SK-N-SH (cell line): ENCODE results near the gene NKAIN4. TPM values are rescaled to one million over a fixed set of nuclear protein-coding genes. Genes with fewer than 3 reads are reported as not detected.

Source experiments
- CTCF ChIA-PET: fragments of 300-600, 350-600 bp; formaldehyde crosslinking; extraction: SDS; loops from one replicate; lab custom pipeline; 2021; lab: Yijun Ruan, JAX
- POLR2A ChIA-PET: fragments of 350-600 bp; sonication (Branson Sonifier 250); formaldehyde crosslinking; extraction: SDS; loops from one replicate; lab custom pipeline; 2020; ENCODE audit warnings: antibody characterized with exemption, inconsistent platforms; lab: Yijun Ruan, JAX
- DNase-seq: peaks from one replicate; pipeline ENCODE4 v3.0.0; 2012
- H2AFZ ChIP-seq: fragments of 200-600 bp; sonication (generic); 2 replicates; pipeline ENCODE4 v1.8.1; 2016; ENCODE audit warnings: antibody characterized with exemption, mild to moderate bottlenecking, low read depth
- H3F3A ChIP-seq: fragments of 200-600 bp; sonication (generic); replicated peaks from 2 replicates; pipeline ENCODE3; 2016; ENCODE audit warnings: antibody characterized with exemption, mild to moderate bottlenecking; ENCODE audit not compliant: insufficient read depth
- H3K27ac ChIP-seq, 2 experiments: fragments of 200-500 bp in 1 of 2; fragments of 200-600 bp in 1 of 2; sonication (Bioruptor generic) in 1 of 2; sonication (generic), shearing (Covaris generic) in 1 of 2; 2 replicates each; pipeline versions ENCODE4 v1.5.1 to v1.6.1; 2014 to 2016; ENCODE audit warnings: low read depth in 2 of 2, inconsistent platforms in 1 of 2, low read length in 1 of 2, mild to moderate bottlenecking in 1 of 2, mixed read lengths in 1 of 2
- H3K27me3 ChIP-seq: fragments of 200-600 bp; sonication (generic), shearing (Covaris generic); 2 replicates; pipeline ENCODE4 v1.6.1; 2016; ENCODE audit warnings: mixed run types; ENCODE audit not compliant: insufficient read depth
- H3K36me3 ChIP-seq, 2 experiments: fragments of 200-500 bp in 1 of 2; fragments of 200-600 bp in 1 of 2; sonication (Bioruptor generic) in 1 of 2; sonication (generic) in 1 of 2; replicated peaks in 1 of 2; 2 replicates each; pipeline versions ENCODE3 to v1.5.1; 2014 to 2016; ENCODE audit warnings: low read length in 1 of 2, mild to moderate bottlenecking in 1 of 2; ENCODE audit not compliant: insufficient read depth in 2 of 2, control insufficient read depth in 1 of 2
- H3K4me1 ChIP-seq, 2 experiments: fragments of 200-500 bp in 1 of 2; fragments of 200-600 bp in 1 of 2; sonication (Bioruptor generic) in 1 of 2; sonication (generic), shearing (Covaris generic) in 1 of 2; 2 replicates each; pipeline versions ENCODE4 v1.5.1 to v1.6.1; 2014 to 2016; ENCODE audit warnings: low read depth in 1 of 2, low read length in 1 of 2, mixed run types in 1 of 2; ENCODE audit not compliant: insufficient read depth in 2 of 2, control insufficient read depth in 1 of 2
- H3K4me2 ChIP-seq: fragments of 200-600 bp; sonication (generic), shearing (Covaris generic); 2 replicates; pipeline ENCODE4 v1.6.1; 2017; ENCODE audit warnings: mixed run types
- H3K4me3 ChIP-seq, 2 experiments: fragments of 200-500 bp in 1 of 2; fragments of 200-600 bp in 1 of 2; sonication (Bioruptor generic) in 1 of 2; sonication (generic), shearing (Covaris generic) in 1 of 2; 2 replicates each; pipeline versions ENCODE4 v1.5.1 to v1.8.1; 2014 to 2016; ENCODE audit warnings: low read depth in 2 of 2, inconsistent platforms in 1 of 2, low read length in 1 of 2, mild to moderate bottlenecking in 1 of 2, mixed read lengths in 1 of 2, moderate library complexity in 1 of 2
- H3K79me2 ChIP-seq: fragments of 200-600 bp; sonication (generic); 2 replicates; pipeline ENCODE4 v1.8.1; 2017; ENCODE audit warnings: mild to moderate bottlenecking; ENCODE audit not compliant: insufficient read depth
- H3K9ac ChIP-seq: fragments of 200-600 bp; sonication (generic); 2 replicates; pipeline ENCODE4 v1.6.1; 2017; ENCODE audit warnings: mixed run types
- H3K9me2 ChIP-seq: fragments of 200-600 bp; sonication (generic); 2 replicates; pipeline ENCODE4 v1.6.1; 2017; ENCODE audit warnings: mixed run types
- H3K9me3 ChIP-seq: fragments of 200-600 bp; sonication (generic); 2 replicates; pipeline ENCODE4 v1.6.1; 2017; ENCODE audit warnings: mixed run types, mild to moderate bottlenecking, moderate library complexity
- H4K20me1 ChIP-seq: fragments of 200-600 bp; sonication (generic); 2 replicates; pipeline ENCODE4 v1.6.1; 2017; ENCODE audit warnings: mild to moderate bottlenecking, mixed run types; ENCODE audit not compliant: insufficient read depth
- CHD2 ChIP-seq: fragments of 150-350 bp; IDR thresholded peaks from 2 replicates; pipeline ENCODE4 v1.6.1; 2018; ENCODE audit warnings: low read length; ENCODE audit not compliant: partially characterized antibody
- CTCF ChIP-seq: fragments of 200-600 bp; sonication (generic); IDR thresholded peaks from 2 replicates; pipeline ENCODE4 v1.6.1; 2017; ENCODE audit warnings: antibody characterized with exemption, mild to moderate bottlenecking, moderate library complexity
- EP300 ChIP-seq, 2 experiments: IDR thresholded peaks; 2 replicates each; pipeline versions ENCODE4 v1.4.0 to v1.6.1; 2012; ENCODE audit warnings: borderline replicate concordance in 1 of 2, low read depth in 1 of 2, low read length in 1 of 2
- FOXM1 ChIP-seq: IDR thresholded peaks from 2 replicates; pipeline ENCODE4 v1.4.0; 2012; ENCODE audit warnings: low read depth, mild to moderate bottlenecking
- MAX ChIP-seq: IDR thresholded peaks from 2 replicates; pipeline ENCODE4 v1.4.0; 2012; ENCODE audit warnings: low read depth
- MXI1 ChIP-seq: IDR thresholded peaks from 2 replicates; pipeline ENCODE4 v1.6.1; 2012; ENCODE audit warnings: mild to moderate bottlenecking, low read depth, low read length, improper control_type of control experiment
- RAD21 ChIP-seq: IDR thresholded peaks from 2 replicates; pipeline ENCODE4 v1.6.1; 2012; ENCODE audit warnings: mild to moderate bottlenecking, low read length
- REST ChIP-seq: IDR thresholded peaks from 2 replicates; pipeline ENCODE4 v1.6.1; 2012; ENCODE audit warnings: mild to moderate bottlenecking, low read depth, low read length, moderate library complexity
- RFX5 ChIP-seq: IDR thresholded peaks from 2 replicates; pipeline ENCODE4 v1.6.1; 2012; ENCODE audit warnings: mild to moderate bottlenecking, improper control_type of control experiment, low read length
- SIN3A ChIP-seq: IDR thresholded peaks from 2 replicates; pipeline ENCODE4 v1.6.1; 2012; ENCODE audit warnings: low read depth, mild to moderate bottlenecking, low read length, moderate library complexity, borderline replicate concordance
- SMC3 ChIP-seq: IDR thresholded peaks from 2 replicates; pipeline ENCODE4 v1.6.1; 2012; ENCODE audit warnings: low read depth, low read length, improper control_type of control experiment
- TAF1 ChIP-seq: IDR thresholded peaks from 2 replicates; pipeline ENCODE4 v1.6.1; 2012; ENCODE audit warnings: low read depth, mild to moderate bottlenecking, low read length, moderate library complexity, borderline replicate concordance
- TEAD4 ChIP-seq: IDR thresholded peaks from 2 replicates; pipeline ENCODE4 v1.4.0; 2012; ENCODE audit warnings: mild to moderate bottlenecking, borderline replicate concordance; ENCODE audit not compliant: insufficient read depth
- YY1 ChIP-seq: IDR thresholded peaks from 2 replicates; pipeline ENCODE4 v1.4.0; 2012; ENCODE audit warnings: low read depth, mild to moderate bottlenecking
- ZBTB33 ChIP-seq: IDR thresholded peaks from 2 replicates; pipeline ENCODE4 v1.4.0; 2012; ENCODE audit warnings: low read depth, borderline replicate concordance
- WGBS: methylation state at CpG from one replicate; pipeline ENCODE4 v1.1.6; 2017; ENCODE audit warnings: low lambda C conversion rate; 5-methylcytosine and 5-hydroxymethylcytosine counted together
- polyA plus RNA-seq, 3 experiments: library from polyadenylated mRNA; depleted of rRNA; stranded (reverse); fragments of >200 nt; gene quantifications; 2 replicates each; pipeline ENCODE4 v1.2.3, GENCODE V29; 2012

Gene NKAIN4
- polyA plus RNA-seq, 1 of the 3 experiments (the other 2 are of a cell fraction) = not detected

- Histone ChIP-seq H3K27ac (no peak overlapping the region), H3K9me2 (no peaks in the 10 kb centered on the region), H3K4me2 (no peak overlapping the region), H4K20me1 (no peaks in the 10 kb centered on the region), H3K9ac (no peak overlapping the region), H2AFZ (no peak overlapping the region), H3K9me3 (no peaks in the 10 kb centered on the region; the same call in 1 of the 2 replicates), H3K4me3 (no peak overlapping the region), H3K36me3 (no peaks in the 10 kb centered on the region), H3K4me1 (no peaks in the 10 kb centered on the region), H3F3A (no peaks in the 10 kb centered on the region), H3K27me3 (peaks cover 47% of the 10 kb centered on the region), H3K79me2 (no peaks in the 10 kb centered on the region)
- ChIA-PET POLR2A (interaction anchor here (0.8 kb wide), 1 partner anchor 330 kb away, joined by 3 read pairs; no protein-coding TSS in a partner anchor), CTCF (interaction anchor here (1.3 to 7.2 kb wide), 4 partner anchors 12 to 85 kb away, joined by 4 to 73 read pairs (median 43); no protein-coding TSS in a partner anchor)
- TF ChIP-seq RFX5 (no peak), SMC3 (no peak), SIN3A (no peak), REST (no peak), TEAD4 (no peak), CTCF (no peak), EP300 (IDR thresholded peaks at IDR 0.05; ENCODE audit: borderline replicate concordance in 1 of 2, low read depth in 1 of 2, low read length in 1 of 2) (no peak), CHD2 (no peak), MAX (no peak), MXI1 (no peak), ZBTB33 (no peak), TAF1 (no peak), YY1 (no peak), FOXM1 (no peak), RAD21 (no peak)
- no peak for DNase-seq
- 40% methylated on average over 2 of the region's 11 CpGs for WGBS
Observed at GRCh38 chr20:63297371-63297781, 43.1 kb upstream of the NKAIN4 start.
